ENCODE data around the gene PROX1. TPM values are rescaled to one million over a fixed set of nuclear protein-coding genes. Genes with fewer than 3 reads are reported as not detected.

PROX1 gene
- total RNA-seq, 1 donor from 2014 or later = 63.2 TPM

DNA sequence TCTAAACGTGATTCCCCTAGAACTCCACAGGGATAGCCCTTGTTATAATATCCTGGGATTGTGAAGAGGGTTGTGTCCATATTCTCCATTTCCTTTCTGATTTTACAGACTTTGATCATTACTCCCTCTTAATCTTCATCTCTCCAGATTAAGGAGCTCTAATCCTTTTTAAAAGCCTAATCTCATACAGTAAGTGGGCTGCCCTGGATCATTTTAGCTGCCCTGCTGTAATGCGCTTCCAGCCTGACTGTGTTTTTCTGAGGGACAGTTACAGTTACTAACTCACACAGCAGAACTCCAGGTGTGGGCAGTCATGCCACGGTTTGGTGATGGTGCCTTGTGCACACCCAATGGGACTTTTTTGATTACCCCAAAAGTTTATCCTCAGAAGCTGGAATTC lies 33.5 kb downstream of the PROX1 start:
- Mint-ChIP-seq H3K4me3 (ENCODE audit: low read depth) (no peak overlapping the region), H3K27ac (peak overlapping the region; percentile 37), H3K27me3 (no peaks in the 10 kb centered on the region), H3K9me3 (ENCODE audit: low read depth) (no peaks in the 10 kb centered on the region), H3K4me1 (ENCODE audit: low read depth) (peaks cover 24% of the 10 kb centered on the region), H3K36me3 (ENCODE audit: insufficient read depth) (peaks cover 43% of the 10 kb centered on the region)
- TF ChIP-seq, protein P1, sequence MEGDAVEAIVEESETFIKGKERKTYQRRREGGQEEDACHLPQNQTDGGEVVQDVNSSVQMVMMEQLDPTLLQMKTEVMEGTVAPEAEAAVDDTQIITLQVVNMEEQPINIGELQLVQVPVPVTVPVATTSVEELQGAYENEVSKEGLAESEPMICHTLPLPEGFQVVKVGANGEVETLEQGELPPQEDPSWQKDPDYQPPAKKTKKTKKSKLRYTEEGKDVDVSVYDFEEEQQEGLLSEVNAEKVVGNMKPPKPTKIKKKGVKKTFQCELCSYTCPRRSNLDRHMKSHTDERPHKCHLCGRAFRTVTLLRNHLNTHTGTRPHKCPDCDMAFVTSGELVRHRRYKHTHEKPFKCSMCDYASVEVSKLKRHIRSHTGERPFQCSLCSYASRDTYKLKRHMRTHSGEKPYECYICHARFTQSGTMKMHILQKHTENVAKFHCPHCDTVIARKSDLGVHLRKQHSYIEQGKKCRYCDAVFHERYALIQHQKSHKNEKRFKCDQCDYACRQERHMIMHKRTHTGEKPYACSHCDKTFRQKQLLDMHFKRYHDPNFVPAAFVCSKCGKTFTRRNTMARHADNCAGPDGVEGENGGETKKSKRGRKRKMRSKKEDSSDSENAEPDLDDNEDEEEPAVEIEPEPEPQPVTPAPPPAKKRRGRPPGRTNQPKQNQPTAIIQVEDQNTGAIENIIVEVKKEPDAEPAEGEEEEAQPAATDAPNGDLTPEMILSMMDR (IDR thresholded peaks at IDR 0.05; ENCODE audit: unreplicated experiment) = no peak
- no peak for DNase-seq (ENCODE audit: low spot score, unreplicated experiment)

- Mint-ChIP-seq H3K27me3 (no peaks in the 10 kb centered on the region), H3K36me3 (ENCODE audit: insufficient read depth) (peaks cover 36% of the 10 kb centered on the region), H3K9me3 (ENCODE audit: low read depth) (no peaks in the 10 kb centered on the region), H3K4me3 (ENCODE audit: low read depth) (no peak overlapping the region), H3K4me1 (ENCODE audit: low read depth) (peaks cover 23% of the 10 kb centered on the region), H3K27ac (no peak overlapping the region)
- TF ChIP-seq, protein P1 (IDR thresholded peaks at IDR 0.05; ENCODE audit: unreplicated experiment) = no peak
- DNase-seq (ENCODE audit: low spot score, unreplicated experiment) = no peak
Observed at GRCh38 chr1:214022229-214022791, 34.5 kb downstream of the PROX1 start.

- Mint-ChIP-seq H3K4me1 (ENCODE audit: low read depth) (peaks cover 23% of the 10 kb centered on the region), H3K9me3 (ENCODE audit: low read depth) (no peaks in the 10 kb centered on the region), H3K27me3 (no peaks in the 10 kb centered on the region), H3K27ac (no peak overlapping the region), H3K4me3 (ENCODE audit: low read depth) (no peak overlapping the region), H3K36me3 (ENCODE audit: insufficient read depth) (peaks cover 32% of the 10 kb centered on the region)
- DNase-seq (ENCODE audit: low spot score, unreplicated experiment) = no peak
- TF ChIP-seq, protein P1 (IDR thresholded peaks at IDR 0.05; ENCODE audit: unreplicated experiment) = no peak
Observed at GRCh38 chr1:214022810-214023425, 35.1 kb downstream of the PROX1 start.

DNA sequence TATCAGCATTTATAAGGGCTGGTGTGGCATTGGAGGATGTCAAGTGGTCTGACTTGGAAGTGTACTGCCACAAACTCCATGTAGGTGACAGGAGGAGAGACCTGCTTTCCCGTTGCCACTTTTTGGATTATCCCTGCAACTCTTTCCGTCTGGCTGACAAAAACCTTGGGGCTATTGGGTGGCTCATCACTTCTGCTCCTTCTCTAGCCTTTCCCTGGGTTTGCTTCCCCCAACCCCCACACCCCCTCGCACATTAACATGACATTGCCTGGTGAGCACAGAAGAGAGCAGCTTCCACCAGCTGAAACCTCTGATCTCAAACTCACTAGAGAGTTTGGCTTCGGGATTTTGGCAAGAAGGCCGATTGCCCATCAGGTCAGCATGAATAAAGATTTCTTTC lies 39.2 kb downstream of the PROX1 start:
- Mint-ChIP-seq H3K27me3 (no peaks in the 10 kb centered on the region), H3K36me3 (ENCODE audit: insufficient read depth) (peaks cover 22% of the 10 kb centered on the region), H3K4me1 (ENCODE audit: low read depth) (peaks cover 45% of the 10 kb centered on the region), H3K27ac (peak overlapping the region; percentile 89), H3K4me3 (ENCODE audit: low read depth) (peak overlapping the region; percentile 36), H3K9me3 (ENCODE audit: low read depth) (no peaks in the 10 kb centered on the region)
- TF ChIP-seq, protein P1 (IDR thresholded peaks at IDR 0.05; ENCODE audit: unreplicated experiment) = no peak
- no peak for DNase-seq (ENCODE audit: low spot score, unreplicated experiment)

DNA sequence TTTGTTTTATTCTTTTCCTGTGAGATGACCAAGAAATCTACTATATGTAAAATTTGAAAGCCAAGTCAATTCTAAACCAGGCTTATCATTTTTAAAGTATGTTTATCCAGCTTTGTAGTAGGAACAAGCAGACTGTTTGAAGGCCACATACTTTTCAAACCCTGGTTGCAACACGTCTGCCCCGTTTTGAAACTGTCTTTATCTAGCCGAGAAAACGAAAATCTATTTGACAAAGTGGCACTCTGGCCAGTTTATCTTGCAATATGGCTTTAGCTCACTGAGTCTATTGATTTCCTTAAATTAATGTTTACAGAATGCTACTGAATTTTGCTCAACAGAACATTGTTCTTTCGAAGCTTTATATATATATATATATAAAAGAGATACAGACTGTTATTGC lies 39.7 kb downstream of the PROX1 start:
- no peak for DNase-seq (ENCODE audit: low spot score, unreplicated experiment)
- Mint-ChIP-seq H3K4me3 (ENCODE audit: low read depth) (peak overlapping the region; percentile 36), H3K27me3 (no peaks in the 10 kb centered on the region), H3K27ac (peak overlapping the region; percentile 89), H3K9me3 (ENCODE audit: low read depth) (no peaks in the 10 kb centered on the region), H3K36me3 (ENCODE audit: insufficient read depth) (peaks cover 24% of the 10 kb centered on the region), H3K4me1 (ENCODE audit: low read depth) (peaks cover 45% of the 10 kb centered on the region)
- TF ChIP-seq, protein P1 (IDR thresholded peaks at IDR 0.05; ENCODE audit: unreplicated experiment) = no peak

Data from progenitor cell of endocrine pancreas (in vitro differentiated cells).